GM18951 (cell line): Measurements from ENCODE around the gene STK32C.

Experiments used
- POLR2A ChIP-seq: IDR thresholded peaks from 4 replicates; pipeline ENCODE4 v1.6.1; 2011; ENCODE audit warnings: mild to moderate bottlenecking; ENCODE audit not compliant: insufficient read length, insufficient read depth; ENCODE audit errors: extremely low read depth
- in situ Hi-C: fragments of 300-500 bp; cut with MboI; formaldehyde crosslinking; loops from one replicate; pipeline ENCODE4 v1.12.0; 2022; ENCODE audit warnings: low sequenced_read_pairs, mixed read lengths, inconsistent platforms; ENCODE audit not compliant: unreplicated experiment

STK32C gene

GRCh38 chr10:132279873-132280645 lies 27.7 kb downstream of the STK32C start:
- no peak for TF ChIP-seq POLR2A
- in situ Hi-C loops = no loop called here

DNA sequence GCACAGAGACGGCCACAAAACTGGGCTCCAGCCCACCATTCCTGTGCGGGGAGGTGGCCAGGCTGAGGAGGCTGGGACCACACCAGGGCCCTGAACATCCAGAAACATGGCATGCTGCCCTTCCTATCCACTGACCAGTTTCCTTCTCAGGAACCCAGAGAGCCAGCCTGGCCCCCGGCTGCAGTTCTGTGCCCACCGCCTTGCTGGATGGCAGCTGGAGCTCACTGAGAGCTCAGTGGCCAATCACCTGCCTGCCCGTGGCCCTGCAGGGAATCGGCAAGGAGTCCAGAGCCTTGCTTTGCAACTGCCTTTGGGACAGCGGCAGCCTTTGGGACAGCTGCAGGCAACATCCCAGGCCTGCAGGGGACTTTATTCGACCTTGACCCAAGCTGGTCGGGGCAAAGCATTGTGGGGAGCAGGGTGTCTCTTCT lies 30.4 kb downstream of the STK32C start:
- in situ Hi-C loops = no loop called here
- no peak for TF ChIP-seq POLR2A

- TF ChIP-seq POLR2A = no peak
- in situ Hi-C loops = no loop called here
These were observed 31.0 kb downstream of the STK32C start for GRCh38 chr10:132276706-132277105.

- in situ Hi-C loops = no loop called here
- TF ChIP-seq POLR2A = no peak
These were observed 31.5 kb downstream of the STK32C start for GRCh38 chr10:132276179-132276675.

DNA sequence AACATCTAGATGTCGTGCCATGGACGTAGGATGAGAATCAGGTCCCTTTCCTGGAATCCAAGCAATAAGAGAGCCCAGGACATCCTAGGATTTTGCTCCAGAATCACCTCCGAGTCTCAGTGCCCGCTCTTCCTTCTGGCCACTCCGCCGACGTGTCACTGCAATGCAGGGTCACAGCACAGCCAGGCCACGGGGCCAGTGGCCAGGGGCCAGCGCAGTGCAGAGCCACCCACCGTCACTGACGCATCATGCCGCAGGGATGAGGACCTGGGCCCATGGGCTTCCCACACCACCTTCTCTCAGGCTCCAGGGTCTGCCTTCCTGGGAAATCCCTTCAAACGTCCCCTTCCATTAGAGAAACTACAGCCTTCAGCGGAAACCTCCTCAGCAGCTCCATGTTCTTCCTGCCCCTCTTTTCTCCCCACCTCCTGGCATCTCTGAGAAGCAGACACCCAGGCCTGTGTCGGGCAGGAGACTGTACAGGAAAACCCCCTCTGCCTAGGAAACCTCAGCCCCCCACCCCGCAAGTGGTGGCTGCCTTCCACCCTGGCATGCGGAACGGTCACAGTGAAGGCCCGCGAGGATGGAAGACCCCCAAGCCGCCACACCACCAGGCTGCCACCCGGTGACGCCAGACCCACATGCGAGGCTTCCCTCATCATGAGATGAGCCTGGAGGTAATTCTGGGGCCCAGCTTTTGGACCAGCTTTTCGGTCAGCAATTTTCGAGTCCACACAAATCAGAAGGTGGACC lies 32.1 kb downstream of the STK32C start:
- in situ Hi-C loops = no loop called here
- TF ChIP-seq POLR2A = no peak

GRCh38 chr10:132274986-132275385 lies 32.8 kb downstream of the STK32C start:
- in situ Hi-C loops = no loop called here
- no peak for TF ChIP-seq POLR2A

DNA sequence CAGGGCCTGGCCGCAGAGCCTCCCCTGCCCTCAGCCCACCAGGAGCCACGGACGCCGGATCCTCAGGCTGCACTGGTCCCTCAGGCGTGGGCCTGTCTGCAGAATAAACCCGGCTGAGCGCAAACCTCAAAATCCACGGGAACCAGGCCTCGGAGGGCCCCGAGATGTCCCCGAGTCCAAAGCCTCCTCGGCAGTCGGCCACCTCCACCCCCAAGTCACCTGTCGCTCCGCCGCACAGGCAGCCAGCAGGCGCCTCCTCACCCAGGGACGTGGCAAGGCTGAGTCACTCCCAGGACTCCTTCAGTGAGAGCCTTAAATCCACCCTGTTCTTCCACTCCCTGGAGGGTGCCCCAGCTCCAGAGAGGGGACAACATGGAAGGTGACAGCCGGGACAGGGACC lies 33.2 kb downstream of the STK32C start:
- in situ Hi-C loops = no loop called here

DNA sequence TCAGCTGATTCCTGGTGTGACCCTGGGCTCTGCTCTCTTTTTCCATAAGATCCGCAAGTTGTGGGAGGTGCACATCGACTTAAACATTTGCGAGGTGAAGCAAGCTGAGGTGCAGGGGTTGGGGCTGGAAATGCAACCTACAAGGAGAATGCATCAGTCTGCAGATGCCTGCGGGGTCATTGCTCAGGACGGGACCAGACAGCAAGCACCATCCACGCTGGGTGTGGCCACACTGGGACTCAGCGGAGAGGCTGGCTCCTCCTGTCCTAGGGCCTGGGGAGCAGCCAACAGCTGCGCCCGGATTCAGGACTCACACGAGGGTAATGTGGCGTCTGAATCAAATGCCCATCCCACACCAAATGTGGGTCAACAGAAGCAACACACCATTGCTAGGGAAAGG lies 33.8 kb downstream of the STK32C start:
- in situ Hi-C loops = no loop called here
- no peak for TF ChIP-seq POLR2A

More for the DNA sequence above, 33.2 kb downstream of the STK32C start:
- TF ChIP-seq POLR2A = no peak

- in situ Hi-C loops = no loop called here
- no peak for TF ChIP-seq POLR2A
These were observed 34.3 kb downstream of the STK32C start for GRCh38 chr10:132273304-132273944.

- no peak for TF ChIP-seq POLR2A
- in situ Hi-C loops = no loop called here
These were observed 35.3 kb downstream of the STK32C start for GRCh38 chr10:132272231-132272971.

- in situ Hi-C loops = no loop called here
- TF ChIP-seq POLR2A = no peak
These were observed 36.1 kb downstream of the STK32C start for GRCh38 chr10:132271458-132272230.
